Suprapubic skin (tissue), 3 donors: ENCODE data around the gene OR1A2.

Experiments used
- EP300 ChIP-seq: sonication (generic); formaldehyde crosslinking; IDR thresholded peaks from one replicate; pipeline ENCODE4 v1.6.1; 2017; ENCODE audit warnings: antibody characterized with exemption
- TF ChIP-seq, protein P1 (sequence below), 2 donors: fragments of 200-600 bp in 1 of 2; fragments of 450-650 bp in 1 of 2; sonication (generic) in 1 of 2; IDR thresholded peaks; one replicate each; pipeline ENCODE4 v1.5.1; 2016 to 2019; ENCODE audit warnings: antibody characterized with exemption in 2 of 2, mild to moderate bottlenecking in 1 of 2, moderate library complexity in 1 of 2

DNA sequence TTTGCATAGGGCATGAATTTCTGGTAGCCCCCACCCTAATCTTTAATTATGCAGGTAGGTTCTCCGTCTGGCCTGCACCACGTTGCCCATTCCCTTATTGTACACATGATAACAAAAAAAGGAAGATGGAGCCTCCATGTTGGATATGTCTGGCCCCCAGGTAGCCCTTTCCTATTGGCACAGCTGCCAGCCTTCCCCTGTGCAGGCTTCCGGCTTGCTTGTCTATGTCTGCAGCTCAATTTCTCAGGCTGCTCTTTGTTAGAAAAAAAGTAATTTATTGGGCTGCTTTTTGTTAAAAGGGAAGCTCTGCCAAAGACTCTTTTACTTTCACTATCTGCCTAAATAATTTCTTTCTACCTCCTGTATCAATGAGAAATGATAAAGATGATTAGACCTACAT lies 15.7 kb downstream of the OR1A2 start:
- no peak for TF ChIP-seq EP300
- TF ChIP-seq, protein P1, sequence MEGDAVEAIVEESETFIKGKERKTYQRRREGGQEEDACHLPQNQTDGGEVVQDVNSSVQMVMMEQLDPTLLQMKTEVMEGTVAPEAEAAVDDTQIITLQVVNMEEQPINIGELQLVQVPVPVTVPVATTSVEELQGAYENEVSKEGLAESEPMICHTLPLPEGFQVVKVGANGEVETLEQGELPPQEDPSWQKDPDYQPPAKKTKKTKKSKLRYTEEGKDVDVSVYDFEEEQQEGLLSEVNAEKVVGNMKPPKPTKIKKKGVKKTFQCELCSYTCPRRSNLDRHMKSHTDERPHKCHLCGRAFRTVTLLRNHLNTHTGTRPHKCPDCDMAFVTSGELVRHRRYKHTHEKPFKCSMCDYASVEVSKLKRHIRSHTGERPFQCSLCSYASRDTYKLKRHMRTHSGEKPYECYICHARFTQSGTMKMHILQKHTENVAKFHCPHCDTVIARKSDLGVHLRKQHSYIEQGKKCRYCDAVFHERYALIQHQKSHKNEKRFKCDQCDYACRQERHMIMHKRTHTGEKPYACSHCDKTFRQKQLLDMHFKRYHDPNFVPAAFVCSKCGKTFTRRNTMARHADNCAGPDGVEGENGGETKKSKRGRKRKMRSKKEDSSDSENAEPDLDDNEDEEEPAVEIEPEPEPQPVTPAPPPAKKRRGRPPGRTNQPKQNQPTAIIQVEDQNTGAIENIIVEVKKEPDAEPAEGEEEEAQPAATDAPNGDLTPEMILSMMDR (IDR thresholded peaks at IDR 0.05): no peak
